Common myeloid progenitor, CD34-positive (primary cell): ENCODE results near the gene GNAI2.

ENCODE experiments used
- CTCF ChIA-PET: fragments of 350-600 bp; sonication (Branson Sonifier 250); formaldehyde crosslinking; loops from one replicate; lab custom pipeline; 2021; ENCODE audit warnings: antibody characterized with exemption; lab: Charles Lee
- POLR2A ChIA-PET: fragments of 350-600 bp; sonication (Branson Sonifier 250); formaldehyde crosslinking; loops from one replicate; lab custom pipeline; 2021; ENCODE audit warnings: antibody characterized with exemption; lab: Charles Lee
- DNase-seq, 3 donors: peaks; one replicate each; pipeline versions ENCODE4 v3.0.0 to v3.0.0-alpha.2; 2013
- H3K27ac ChIP-seq, 2 experiments: 1 replicate in 1 of 2; 2 replicates in 1 of 2; pipeline ENCODE4 v1.7.0; 2013; ENCODE audit warnings: inconsistent platforms in 2 of 2, low read length in 2 of 2, mild to moderate bottlenecking in 2 of 2, low read depth in 1 of 2, moderate library complexity in 1 of 2; ENCODE audit not compliant: severe bottlenecking in 2 of 2, insufficient read depth in 1 of 2, poor library complexity in 1 of 2
- H3K27me3 ChIP-seq, 5 experiments: replicated peaks in 2 of 5; 1 replicate in 3 of 5; 2 replicates in 2 of 5; pipeline versions ENCODE4 v1.6.1 to v1.7.0; 2013; ENCODE audit warnings: low read length in 4 of 5, mild to moderate bottlenecking in 2 of 5, moderate library complexity in 2 of 5, inconsistent platforms in 1 of 5; ENCODE audit not compliant: insufficient read depth in 5 of 5, control insufficient read depth in 4 of 5
- H3K36me3 ChIP-seq, 4 experiments: 1 replicate in 2 of 4; 2 replicates in 2 of 4; pipeline versions ENCODE4 v1.6.1 to v1.7.0; 2013; ENCODE audit warnings: low read length in 3 of 4, control low read depth in 1 of 4, mild to moderate bottlenecking in 1 of 4; ENCODE audit not compliant: control insufficient read depth in 4 of 4, insufficient read depth in 4 of 4
- H3K4me1 ChIP-seq, 4 experiments: 1 replicate in 3 of 4; 2 replicates in 1 of 4; pipeline versions ENCODE4 v1.6.1 to v1.7.1; 2013; ENCODE audit warnings: low read length in 3 of 4, mild to moderate bottlenecking in 3 of 4, control low read depth in 1 of 4, inconsistent platforms in 1 of 4, moderate library complexity in 1 of 4; ENCODE audit not compliant: control insufficient read depth in 4 of 4, insufficient read depth in 4 of 4; ENCODE audit errors: control extremely low read depth in 1 of 4
- H3K4me3 ChIP-seq, 7 experiments: 1 replicate in 4 of 7; 2 replicates in 3 of 7; pipeline versions ENCODE4 v1.5.1 to v1.7.0; 2013; ENCODE audit warnings: mild to moderate bottlenecking in 7 of 7, low read length in 6 of 7, moderate library complexity in 6 of 7, inconsistent platforms in 2 of 7, low read depth in 2 of 7, control low read depth in 1 of 7; ENCODE audit not compliant: insufficient read depth in 4 of 7, control insufficient read depth in 1 of 7; ENCODE audit errors: extremely low read depth in 1 of 7
- H3K9me3 ChIP-seq, 5 experiments: 1 replicate in 4 of 5; 2 replicates in 1 of 5; pipeline versions ENCODE4 v1.6.1 to v1.7.1; 2013; ENCODE audit warnings: low read length in 4 of 5, mild to moderate bottlenecking in 2 of 5, inconsistent platforms in 1 of 5, low read depth in 1 of 5, moderate library complexity in 1 of 5; ENCODE audit not compliant: control insufficient read depth in 4 of 5, insufficient read depth in 2 of 5; ENCODE audit errors: control extremely low read depth in 1 of 5
- WGBS: methylation state at CpG from one replicate; pipeline ENCODE4 v1.1.5; 2013; ENCODE audit not compliant: insufficient coverage; 5-methylcytosine and 5-hydroxymethylcytosine counted together

The GNAI2 gene

DNA sequence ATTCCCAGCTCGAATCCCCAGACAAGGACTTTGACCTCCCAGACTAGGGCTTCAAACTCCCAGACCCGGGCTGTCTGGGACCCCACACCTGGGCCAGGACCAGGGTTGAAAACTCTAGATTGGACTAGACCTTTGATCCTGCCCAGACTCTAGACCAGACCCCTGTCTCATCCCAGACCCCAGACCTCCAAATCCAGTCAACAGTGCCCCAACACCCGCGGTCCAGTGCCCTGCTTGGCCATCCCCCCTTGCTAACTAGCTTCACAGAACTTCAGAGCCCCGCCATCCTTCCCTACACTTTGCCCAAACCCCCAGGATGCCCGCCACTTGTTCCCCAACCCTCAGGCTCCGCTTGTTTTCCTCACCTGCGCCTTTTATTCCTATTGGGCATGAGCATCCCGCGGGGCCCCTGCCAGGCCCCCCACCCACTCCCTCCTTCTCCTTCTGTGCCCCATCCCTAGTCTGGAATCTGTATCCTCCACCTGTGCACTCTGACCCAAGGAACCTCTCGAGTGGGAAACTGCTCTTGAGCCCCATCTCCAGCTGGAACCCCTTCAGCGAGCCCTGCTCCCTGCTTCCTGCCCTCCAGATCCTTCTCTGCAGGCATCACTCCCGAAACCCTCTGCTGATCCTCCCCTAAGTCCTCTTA is 604 bp downstream of the GNAI2 start:
- Histone ChIP-seq H3K4me1 (peaks cover 11 to 64% (median 59%) of the 10 kb centered on the region in 4 experiments), H3K27ac (peak overlapping the region; percentile 80 to 93), H3K27me3 (no peaks in the 10 kb centered on the region), H3K36me3 (peaks cover 0 to 32% (median 10%) of the 10 kb centered on the region in 4 experiments), H3K4me3 (peak overlapping the region; percentile 81 to 99 (median 97)), H3K9me3 (no peaks in the 10 kb centered on the region)
- ChIA-PET CTCF (interaction anchor here (0.5 to 72.5 kb wide), 4 partner anchors 5 to 125 kb away, joined by 3 to 1875 read pairs (median 1056); partner anchors contain the start of genes GNAI2, GNAT1, LSMEM2 and SEMA3B), POLR2A (interaction anchor here (1.9 kb wide), 1 partner anchor 10 kb away, joined by 8 read pairs; no protein-coding TSS in a partner anchor)
- WGBS: 0% methylated on average over 12 of the region's 13 CpGs
- DNase-seq: no peak

GRCh38 chr3:50237133-50237651 is 1.2 kb downstream of the GNAI2 start:
- H3K27me3 ChIP-seq: no peaks in the 10 kb centered on the region
- H3K36me3 ChIP-seq: peaks cover 0 to 35% (median 10%) of the 10 kb centered on the region in 4 experiments
- POLR2A ChIA-PET: interaction anchor here (0.6 to 1.9 kb wide), 3 partner anchors 9 to 1125 kb away, joined by 3 to 8 read pairs (median 3); no protein-coding TSS in a partner anchor
- peak overlapping the region; percentile 80 to 93 for H3K27ac ChIP-seq
- WGBS: 0% methylated on average over 3 of the region's 7 CpGs
- CTCF ChIA-PET: interaction anchor here (0.5 to 72.5 kb wide), 3 partner anchors 5 to 126 kb away, joined by 3 to 1875 read pairs (median 1875); partner anchors contain the start of genes GNAI2, LSMEM2, SEMA3B and SLC38A3
- no peaks in the 10 kb centered on the region for H3K9me3 ChIP-seq
- DNase-seq: peak in 2 of 3 donors; percentile 48 to 59
- peaks cover 11 to 70% (median 65%) of the 10 kb centered on the region in 4 experiments for H3K4me1 ChIP-seq
- peak overlapping the region; percentile 81 to 99 (median 97) for H3K4me3 ChIP-seq

DNA sequence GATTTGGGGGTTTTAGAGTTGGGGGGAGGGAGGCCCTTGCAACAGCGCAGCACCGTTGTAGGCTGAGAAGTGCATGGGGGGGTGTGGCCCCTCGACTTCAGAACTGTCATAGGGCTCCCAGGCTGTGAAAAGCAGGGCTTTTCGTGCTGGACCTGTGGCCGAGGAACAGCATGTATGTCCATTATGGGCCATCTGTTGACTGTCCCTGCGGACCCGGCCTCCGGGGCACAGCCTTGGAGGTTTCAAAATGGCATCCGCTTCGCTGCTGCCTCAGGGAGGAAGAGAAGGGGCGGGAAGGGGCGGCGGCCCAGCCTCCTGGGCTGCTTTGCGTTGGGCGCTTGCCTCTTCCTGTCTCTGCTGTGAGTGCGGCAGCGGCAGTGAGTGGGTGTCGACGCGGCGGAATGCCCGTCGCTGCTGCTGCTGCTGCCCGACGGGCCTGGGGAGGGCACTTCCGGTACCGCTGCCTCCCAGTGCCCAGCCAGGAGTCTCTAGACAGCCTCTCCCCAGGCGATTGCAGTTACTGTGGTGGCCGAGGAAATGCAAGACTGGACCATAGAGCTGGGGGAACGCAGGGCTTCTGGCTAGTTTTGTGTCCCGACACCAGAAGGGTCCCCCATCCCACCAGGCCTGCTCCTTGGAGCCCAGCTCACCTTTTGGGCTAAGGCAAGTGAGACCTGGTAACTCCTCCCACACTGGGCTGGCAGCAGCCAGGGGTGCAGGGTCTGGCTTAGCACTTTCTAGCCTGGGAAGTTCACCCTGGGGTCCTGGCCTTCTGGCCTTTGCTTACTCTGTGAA is 1.9 kb downstream of the GNAI2 start:
- Histone ChIP-seq H3K27ac (peak overlapping the region; percentile 80 to 93), H3K4me3 (peak overlapping the region; percentile 81 to 99 (median 97)), H3K36me3 (peaks cover 0 to 35% (median 10%) of the 10 kb centered on the region in 4 experiments), H3K27me3 (no peaks in the 10 kb centered on the region), H3K9me3 (no peaks in the 10 kb centered on the region), H3K4me1 (peaks cover 11 to 77% (median 73%) of the 10 kb centered on the region in 4 experiments)
- 0% methylated on average over 27 of the region's 31 CpGs for WGBS
- peak; percentile 74 to 90 (median 86) for DNase-seq
- POLR2A ChIA-PET: interaction anchor here (0.6 to 1.9 kb wide), 3 partner anchors 8 to 1126 kb away, joined by 3 to 8 read pairs (median 3); no protein-coding TSS in a partner anchor
- CTCF ChIA-PET: interaction anchor here (69.0 to 72.5 kb wide), 2 partner anchors 6 to 12 kb away, joined by 1875 read pairs; partner anchors contain the start of genes GNAI2, LSMEM2, SEMA3B and SLC38A3

DNA sequence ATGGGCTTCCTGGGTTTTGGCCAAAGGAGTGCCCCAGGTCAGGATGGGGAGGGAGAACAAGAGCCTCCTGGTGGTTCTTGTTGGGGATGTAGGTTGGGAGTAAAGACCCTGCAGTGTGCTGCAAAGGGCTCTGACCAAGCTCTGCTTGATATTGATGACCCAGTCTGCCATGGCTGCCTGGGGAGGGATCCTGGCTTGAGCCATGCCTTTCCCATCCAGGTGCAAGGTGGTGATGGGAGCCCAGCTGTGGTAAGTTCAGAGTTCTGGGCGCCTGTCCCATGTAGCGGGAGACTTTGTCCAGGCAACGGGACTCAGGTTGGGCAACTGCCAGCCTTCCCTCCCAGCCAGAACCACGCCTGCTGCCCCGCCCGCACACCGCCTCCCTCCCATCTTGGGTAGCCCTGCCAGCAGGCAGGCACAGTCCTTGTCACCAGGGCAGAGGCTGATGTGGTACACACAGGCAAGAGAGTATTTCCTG is 2.6 kb downstream of the GNAI2 start:
- WGBS: 12% methylated on average over 5 of the region's 7 CpGs
- peak overlapping the region; percentile 81 to 99 (median 97) for H3K4me3 ChIP-seq
- peaks cover 0 to 38% (median 10%) of the 10 kb centered on the region in 4 experiments for H3K36me3 ChIP-seq
- peaks cover 11 to 84% (median 79%) of the 10 kb centered on the region in 4 experiments for H3K4me1 ChIP-seq
- CTCF ChIA-PET: interaction anchor here (69.0 to 72.5 kb wide), 2 partner anchors 7 to 11 kb away, joined by 1875 read pairs; partner anchors contain the start of genes GNAI2, LSMEM2, SEMA3B and SLC38A3
- POLR2A ChIA-PET: no interaction called here
- H3K27me3 ChIP-seq: no peaks in the 10 kb centered on the region
- peak overlapping the region; percentile 50 to 93 for H3K27ac ChIP-seq
- no peaks in the 10 kb centered on the region for H3K9me3 ChIP-seq
- no peak for DNase-seq

GRCh38 chr3:50239649-50240048 is 3.6 kb downstream of the GNAI2 start:
- Histone ChIP-seq H3K4me3 (peak overlapping the region in 2 of 7 experiments; percentile 8 to 81), H3K4me1 (peaks cover 11 to 91% (median 86%) of the 10 kb centered on the region in 4 experiments), H3K36me3 (peaks cover 0 to 45% (median 13%) of the 10 kb centered on the region in 4 experiments), H3K27ac (peak overlapping the region; percentile 50 to 82), H3K27me3 (no peaks in the 10 kb centered on the region), H3K9me3 (no peaks in the 10 kb centered on the region)
- CTCF ChIA-PET: interaction anchor here (0.7 to 72.5 kb wide), 4 partner anchors 8 to 151 kb away, joined by 3 to 1875 read pairs (median 939); partner anchors contain the start of genes GNAI2, LSMEM2, RBM5 and SEMA3B
- POLR2A ChIA-PET: no interaction called here
- DNase-seq: no peak
- WGBS: 87% methylated on average over 4 of the region's 4 CpGs

GRCh38 chr3:50241163-50241562 is 5.2 kb downstream of the GNAI2 start:
- H3K9me3 ChIP-seq: no peaks in the 10 kb centered on the region
- peaks cover 0 to 52% (median 13%) of the 10 kb centered on the region in 4 experiments for H3K36me3 ChIP-seq
- peaks cover 9 to 95% (median 91%) of the 10 kb centered on the region in 4 experiments for H3K4me1 ChIP-seq
- peak overlapping the region; percentile 58 to 82 for H3K27ac ChIP-seq
- no peak for DNase-seq
- ChIA-PET POLR2A (no interaction called here), CTCF (interaction anchor here (0.8 to 72.5 kb wide), 5 partner anchors 8 to 97 kb away, joined by 3 to 1875 read pairs (median 4); partner anchors contain the start of genes GNAI2, LSMEM2, SEMA3B and SLC38A3)
- WGBS: 89% methylated on average over 1 of the region's 4 CpGs
- H3K4me3 ChIP-seq: peak overlapping the region in 3 of 7 experiments; percentile 36 to 67 (median 48)
- H3K27me3 ChIP-seq: no peaks in the 10 kb centered on the region
